Lower lobe of right lung (tissue), 2 donors: ENCODE data around the gene TIGAR. TPM values are rescaled to one million over a fixed set of nuclear protein-coding genes. Genes with fewer than 3 reads are reported as not detected.

Experiments used
- ATAC-seq, 2 donors: fragments of 200-7000 bp; cut with Tn5 transposase; one replicate each; pipeline ENCODE4 v1.9.1; 2020 to 2022; ENCODE audit warnings: mild to moderate bottlenecking in 2 of 2, moderate library complexity in 2 of 2
- DNase-seq: peaks from one replicate; pipeline ENCODE4 v3.0.0-alpha.2; 2020
- H3K27ac ChIP-seq: fragments of 200-600 bp; one replicate; pipeline ENCODE4 v1.8.0; 2022
- H3K27me3 ChIP-seq: fragments of 200-600 bp; one replicate; pipeline ENCODE4 v1.8.0; 2022; ENCODE audit warnings: low read depth
- H3K36me3 ChIP-seq: fragments of 200-600 bp; one replicate; pipeline ENCODE4 v1.8.0; 2022; ENCODE audit warnings: mild to moderate bottlenecking
- H3K4me1 ChIP-seq: fragments of 200-600 bp; one replicate; pipeline ENCODE4 v1.8.0; 2022
- H3K4me3 ChIP-seq: fragments of 200-600 bp; one replicate; pipeline ENCODE4 v1.8.0; 2022; ENCODE audit warnings: mild to moderate bottlenecking
- H3K9me3 ChIP-seq: fragments of 200-600 bp; one replicate; pipeline ENCODE4 v1.8.0; 2022
- CTCF ChIP-seq: fragments of 200-600 bp; IDR thresholded peaks from one replicate; pipeline ENCODE4 v1.8.0; 2022; ENCODE audit warnings: antibody characterized with exemption, mild to moderate bottlenecking
- intact Hi-C: fragments of 100-400 bp; cut with DNase I; formaldehyde crosslinking; loops from one replicate; pipeline ENCODE4 v1.11.0; 2022
- total RNA-seq: library from RNA; stranded (reverse); fragmentation: NEBNext Ultra II Directional; extraction: Animal tissue kit (Norgen Biotek cat#: 25700); gene quantifications from one replicate; pipeline ENCODE4 v1.2.1, GENCODE V29; 2021
- donor health status: DM: no; HTN: yes; CAD: no; lungs with severe emphysema.

The TIGAR gene
- total RNA-seq, 1 donor from 2014 or later = 18.6 TPM

- H3K4me3 ChIP-seq = no peak overlapping the region
These were observed 35.9 kb upstream of the TIGAR start for GRCh38 chr12:4285070-4285469.

GRCh38 chr12:4286228-4286627 is 34.8 kb upstream of the TIGAR start:
- Histone ChIP-seq H3K27me3 (no peaks in the 10 kb centered on the region), H3K4me1 (peaks cover 24% of the 10 kb centered on the region), H3K27ac (no peak overlapping the region), H3K36me3 (peaks cover 94% of the 10 kb centered on the region), H3K9me3 (no peaks in the 10 kb centered on the region), H3K4me3 (no peak overlapping the region)
- intact Hi-C loops = no loop called here
- DNase-seq (no peak), ATAC-seq (no peak)
- TF ChIP-seq CTCF = no peak

More at GRCh38 chr12:4285070-4285469, 35.9 kb upstream of the TIGAR start:
- Histone ChIP-seq H3K27me3 (no peaks in the 10 kb centered on the region), H3K36me3 (peaks cover 97% of the 10 kb centered on the region), H3K4me1 (peaks cover 36% of the 10 kb centered on the region), H3K9me3 (no peaks in the 10 kb centered on the region), H3K27ac (no peak overlapping the region)
- no peak for TF ChIP-seq CTCF
- intact Hi-C loops = no loop called here
- DNase-seq (no peak), ATAC-seq (no peak)

DNA sequence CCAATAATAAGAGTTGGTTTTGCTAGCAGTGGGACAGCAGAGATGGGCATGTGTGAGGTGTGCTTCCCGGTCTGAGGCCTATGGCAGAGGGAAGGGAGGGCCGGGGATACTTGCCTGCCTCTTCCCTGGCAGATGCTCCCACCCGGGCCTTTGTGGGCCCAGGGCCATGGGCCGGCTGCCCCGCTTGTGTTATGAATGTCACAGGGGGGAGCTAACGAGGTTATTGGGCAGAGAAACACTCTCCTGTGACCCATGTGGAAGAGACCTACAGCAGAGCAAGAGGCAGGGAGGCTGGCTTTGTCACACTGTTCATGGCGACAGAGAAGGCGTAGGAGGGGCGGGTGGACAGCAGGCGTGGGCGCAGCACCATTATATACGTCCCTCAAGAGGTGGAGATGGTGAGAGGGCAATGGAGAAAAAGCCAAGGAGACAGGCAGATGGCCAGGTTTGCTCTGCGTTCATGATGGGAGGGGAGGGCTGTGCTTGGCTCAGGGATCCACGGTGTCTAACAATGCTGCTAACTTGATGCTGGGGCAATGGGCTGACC is 34.2 kb upstream of the TIGAR start:
- H3K9me3 ChIP-seq = no peaks in the 10 kb centered on the region
- intact Hi-C loops = no loop called here
- H3K4me1 ChIP-seq = peaks cover 21% of the 10 kb centered on the region
- H3K27ac ChIP-seq = no peak overlapping the region
- no peak for TF ChIP-seq CTCF
- ATAC-seq (no peak), DNase-seq (no peak)
- H3K27me3 ChIP-seq = no peaks in the 10 kb centered on the region
- H3K4me3 ChIP-seq = no peak overlapping the region
- H3K36me3 ChIP-seq = peaks cover 88% of the 10 kb centered on the region

DNA sequence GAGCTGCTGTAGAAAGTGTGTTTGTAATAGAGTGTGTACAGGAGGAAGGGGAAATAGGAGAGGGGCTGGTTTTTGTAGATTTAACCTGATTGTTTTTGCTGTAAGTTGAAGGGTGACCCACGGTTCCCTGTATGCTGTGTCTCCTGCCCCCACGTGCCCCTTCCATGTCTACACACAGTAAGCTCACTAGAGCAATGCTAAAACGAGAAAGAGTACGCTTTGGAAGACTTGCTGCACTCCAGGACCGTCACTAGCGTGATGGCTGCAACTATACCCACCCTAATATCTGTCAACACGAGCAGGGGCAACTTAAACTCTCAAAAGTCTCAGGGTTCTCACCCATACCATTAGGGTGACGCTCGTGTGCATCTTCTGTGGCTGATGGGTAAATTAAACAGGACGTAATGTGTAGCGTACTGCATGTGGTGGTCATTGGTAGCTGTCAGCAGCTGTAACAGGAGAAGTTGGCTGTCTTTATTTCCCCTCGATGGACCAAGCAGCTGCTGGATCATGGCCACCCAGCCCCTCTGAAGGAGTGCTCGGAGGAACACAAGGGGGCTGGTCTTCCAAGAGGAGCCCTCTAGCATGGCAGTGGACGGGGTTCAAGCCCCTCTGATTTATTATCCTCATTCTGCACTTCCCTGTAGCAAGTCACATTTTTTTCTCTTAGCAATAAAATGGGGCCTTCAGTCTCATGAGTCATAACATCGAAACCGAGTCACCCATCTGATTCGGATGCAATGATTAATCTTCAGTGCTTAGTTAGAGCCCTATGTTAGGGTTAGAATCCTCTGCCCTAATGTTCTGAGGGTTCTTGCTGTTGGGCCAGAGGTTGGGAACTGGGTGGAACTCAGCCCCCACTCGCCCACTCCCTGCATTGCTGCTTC is 33.4 kb upstream of the TIGAR start:
- Histone ChIP-seq H3K9me3 (no peaks in the 10 kb centered on the region), H3K27ac (peak overlapping the region; percentile 73), H3K27me3 (no peaks in the 10 kb centered on the region), H3K4me1 (peaks cover 21% of the 10 kb centered on the region), H3K36me3 (peaks cover 87% of the 10 kb centered on the region), H3K4me3 (no peak overlapping the region)
- intact Hi-C loops = no loop called here
- TF ChIP-seq CTCF = no peak
- ATAC-seq (peak; percentile 15 to 18), DNase-seq (no peak)

DNA sequence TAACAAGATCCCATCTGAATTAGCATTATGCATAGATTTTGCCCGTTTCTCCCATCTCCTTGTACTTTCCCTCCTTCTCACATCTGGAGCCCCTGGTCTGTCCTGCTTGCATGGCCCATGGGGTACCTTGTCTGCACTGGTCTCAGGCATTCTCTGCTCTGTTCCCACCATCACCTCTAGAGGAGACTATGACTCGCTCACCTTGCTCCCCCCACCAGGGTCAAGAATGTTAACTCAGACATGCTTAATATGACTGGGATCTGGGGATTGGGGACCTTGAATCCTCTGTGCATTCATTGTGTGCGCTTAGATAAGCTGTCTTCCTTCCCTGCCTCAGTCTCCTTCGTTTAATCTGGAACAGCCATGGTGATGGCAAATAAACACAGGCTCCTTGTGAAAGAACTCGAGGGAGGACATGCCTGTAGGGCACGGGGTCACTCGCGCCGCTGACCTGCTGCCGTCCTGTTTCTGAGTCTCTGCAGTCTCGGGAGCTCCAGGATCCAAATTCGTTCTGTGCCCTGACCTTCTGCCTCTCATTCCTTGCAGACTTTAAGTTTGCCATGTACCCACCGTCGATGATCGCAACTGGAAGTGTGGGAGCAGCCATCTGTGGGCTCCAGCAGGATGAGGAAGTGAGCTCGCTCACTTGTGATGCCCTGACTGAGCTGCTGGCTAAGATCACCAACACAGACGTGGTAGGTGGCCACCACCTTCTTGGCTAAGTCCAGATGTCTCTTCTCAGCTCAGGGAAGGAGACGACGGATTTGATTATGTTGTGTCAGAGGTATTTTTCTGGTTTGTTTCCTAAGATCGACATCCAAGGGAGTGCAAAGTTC is 32.5 kb upstream of the TIGAR start:
- DNase-seq (no peak), ATAC-seq (peak; percentile 45 to 47)
- Histone ChIP-seq H3K27ac (peak overlapping the region; percentile 73), H3K4me3 (peak overlapping the region; percentile 16), H3K27me3 (no peaks in the 10 kb centered on the region), H3K36me3 (peaks cover 87% of the 10 kb centered on the region), H3K4me1 (peaks cover 21% of the 10 kb centered on the region), H3K9me3 (no peaks in the 10 kb centered on the region)
- TF ChIP-seq CTCF = no peak
- intact Hi-C loops = no loop called here
